Measurements from ENCODE around the gene APC.
"Not testable (repeated sequence)": the region's sequence is repeated elsewhere in the genome, so short reads cannot be mapped to it uniquely, and the experiment has no call there.

Gene APC

GRCh38 chr5:112833971-112834370, 96.3 kb downstream of the APC start:
- no peaks in the 10 kb centered on the region for H3K9me3 Mint-ChIP-seq
- no peak overlapping the region for H3K4me3 Mint-ChIP-seq
- H3K27ac Mint-ChIP-seq: no peak overlapping the region
- H3K4me1 Mint-ChIP-seq (ENCODE audit: low read depth): no peaks in the 10 kb centered on the region
- H3K27me3 Mint-ChIP-seq: no peaks in the 10 kb centered on the region
- H3K36me3 Mint-ChIP-seq (ENCODE audit: low read depth): peaks cover 66% of the 10 kb centered on the region
- no peak for DNase-seq

- H3K27ac Mint-ChIP-seq: no peak overlapping the region
- no peaks in the 10 kb centered on the region for H3K9me3 Mint-ChIP-seq
- H3K36me3 Mint-ChIP-seq (ENCODE audit: low read depth): peaks cover 21% of the 10 kb centered on the region
- no peaks in the 10 kb centered on the region for H3K27me3 Mint-ChIP-seq
- DNase-seq: no peak
- H3K4me3 Mint-ChIP-seq: no peak overlapping the region
- peaks cover 6% of the 10 kb centered on the region for H3K4me1 Mint-ChIP-seq (ENCODE audit: low read depth)
Measured at GRCh38 chr5:112844489-112844888, 106.8 kb downstream of the APC start.

GRCh38 chr5:112846556-112846955, 108.9 kb downstream of the APC start:
- DNase-seq: no peak
- Mint-ChIP-seq H3K36me3 (ENCODE audit: low read depth) (peaks cover 8% of the 10 kb centered on the region), H3K27me3 (no peaks in the 10 kb centered on the region), H3K27ac (no peak overlapping the region), H3K4me3 (no peak overlapping the region), H3K9me3 (no peaks in the 10 kb centered on the region), H3K4me1 (ENCODE audit: low read depth) (peaks cover 6% of the 10 kb centered on the region)

- peaks cover 6% of the 10 kb centered on the region for H3K4me1 Mint-ChIP-seq (ENCODE audit: low read depth)
- DNase-seq: no peak
- no peaks in the 10 kb centered on the region for H3K9me3 Mint-ChIP-seq
- H3K27ac Mint-ChIP-seq: no peak overlapping the region
- peaks cover 5% of the 10 kb centered on the region for H3K36me3 Mint-ChIP-seq (ENCODE audit: low read depth)
- H3K27me3 Mint-ChIP-seq: peaks cover 2% of the 10 kb centered on the region
- no peak overlapping the region for H3K4me3 Mint-ChIP-seq
Measured at GRCh38 chr5:112847306-112847705, 109.6 kb downstream of the APC start.

GRCh38 chr5:112848116-112848811, 110.6 kb downstream of the APC start:
- Mint-ChIP-seq H3K4me3 (no peak overlapping the region), H3K9me3 (no peaks in the 10 kb centered on the region), H3K27ac (no peak overlapping the region), H3K4me1 (ENCODE audit: low read depth) (peaks cover 6% of the 10 kb centered on the region), H3K27me3 (peaks cover 2% of the 10 kb centered on the region), H3K36me3 (ENCODE audit: low read depth) (no peaks in the 10 kb centered on the region)
- no peak for DNase-seq

GRCh38 chr5:112849912-112850311, 112.2 kb downstream of the APC start:
- H3K36me3 Mint-ChIP-seq (ENCODE audit: low read depth): no peaks in the 10 kb centered on the region
- H3K4me1 Mint-ChIP-seq (ENCODE audit: low read depth): peaks cover 4% of the 10 kb centered on the region
- H3K4me3 Mint-ChIP-seq: no peak overlapping the region
- H3K27me3 Mint-ChIP-seq: peaks cover 16% of the 10 kb centered on the region
- DNase-seq: no peak
- no peak overlapping the region for H3K27ac Mint-ChIP-seq
- H3K9me3 Mint-ChIP-seq: no peaks in the 10 kb centered on the region

- Mint-ChIP-seq H3K4me1 (ENCODE audit: low read depth) (peaks cover 2% of the 10 kb centered on the region), H3K4me3 (no peak overlapping the region), H3K36me3 (ENCODE audit: low read depth) (no peaks in the 10 kb centered on the region), H3K27ac (no peak overlapping the region), H3K9me3 (no peaks in the 10 kb centered on the region), H3K27me3 (peaks cover 37% of the 10 kb centered on the region)
- DNase-seq: no peak
Measured at GRCh38 chr5:112854651-112855050, 117.0 kb downstream of the APC start.

- no peak overlapping the region for H3K4me3 Mint-ChIP-seq
- no peak for DNase-seq
Measured at GRCh38 chr5:112857866-112858265, 120.2 kb downstream of the APC start.

GRCh38 chr5:112860571-112860928, 122.9 kb downstream of the APC start:
- Mint-ChIP-seq H3K4me3 (peak overlapping the region; percentile 97), H3K4me1 (ENCODE audit: low read depth) (peaks cover 39% of the 10 kb centered on the region), H3K27me3 (peaks cover 15% of the 10 kb centered on the region), H3K36me3 (ENCODE audit: low read depth) (peaks cover 47% of the 10 kb centered on the region), H3K27ac (peak overlapping the region; percentile 98)
- H3K9me3 Mint-ChIP-seq, DNase-seq: not testable (repeated sequence)

More at GRCh38 chr5:112857866-112858265, 120.2 kb downstream of the APC start:
- Mint-ChIP-seq H3K27me3 (peaks cover 35% of the 10 kb centered on the region), H3K4me1 (ENCODE audit: low read depth) (peaks cover 20% of the 10 kb centered on the region), H3K27ac (no peak overlapping the region), H3K9me3 (no peaks in the 10 kb centered on the region), H3K36me3 (ENCODE audit: low read depth) (peaks cover 21% of the 10 kb centered on the region)

- H3K4me1 Mint-ChIP-seq (ENCODE audit: low read depth): peaks cover 39% of the 10 kb centered on the region
- H3K4me3 Mint-ChIP-seq: peak within 1 kb of the TSS; percentile 97
- peak within 1 kb of the TSS; percentile 98 for H3K27ac Mint-ChIP-seq
- peaks cover 52% of the 10 kb centered on the region for H3K36me3 Mint-ChIP-seq (ENCODE audit: low read depth)
- peak; percentile 92 for DNase-seq
- peaks cover 10% of the 10 kb centered on the region for H3K27me3 Mint-ChIP-seq
- H3K9me3 Mint-ChIP-seq: no peaks in the 10 kb centered on the region
Measured at GRCh38 chr5:112860929-112861637, 123.4 kb downstream of the APC start, which contains the start of gene SRP19. Gene SRP19 (plus strand): TSS chr5:112861287. CDS start chr5:112861377, 90 bp downstream.

- peak overlapping the region; percentile 97 for H3K4me3 Mint-ChIP-seq
- H3K27me3 Mint-ChIP-seq: peaks cover 5% of the 10 kb centered on the region
- peaks cover 58% of the 10 kb centered on the region for H3K36me3 Mint-ChIP-seq (ENCODE audit: low read depth)
Measured at GRCh38 chr5:112861638-112861985, 123.9 kb downstream of the APC start.

GRCh38 chr5:112862085-112862484, 124.4 kb downstream of the APC start:
- peaks cover 48% of the 10 kb centered on the region for H3K4me1 Mint-ChIP-seq (ENCODE audit: low read depth)
- H3K9me3 Mint-ChIP-seq: no peaks in the 10 kb centered on the region
- H3K4me3 Mint-ChIP-seq: peak overlapping the region; percentile 97
- H3K36me3 Mint-ChIP-seq (ENCODE audit: low read depth): peaks cover 62% of the 10 kb centered on the region
- DNase-seq: no peak
- peak overlapping the region; percentile 98 for H3K27ac Mint-ChIP-seq
- H3K27me3 Mint-ChIP-seq: peaks cover 4% of the 10 kb centered on the region

More at GRCh38 chr5:112861638-112861985, 123.9 kb downstream of the APC start:
- no peaks in the 10 kb centered on the region for H3K9me3 Mint-ChIP-seq
- no peak for DNase-seq
- peaks cover 44% of the 10 kb centered on the region for H3K4me1 Mint-ChIP-seq (ENCODE audit: low read depth)
- H3K27ac Mint-ChIP-seq: peak overlapping the region; percentile 98

- H3K4me3 Mint-ChIP-seq: peak overlapping the region; percentile 97
- H3K9me3 Mint-ChIP-seq: no peaks in the 10 kb centered on the region
- no peak for DNase-seq
- H3K36me3 Mint-ChIP-seq (ENCODE audit: low read depth): peaks cover 77% of the 10 kb centered on the region
- H3K4me1 Mint-ChIP-seq (ENCODE audit: low read depth): peaks cover 59% of the 10 kb centered on the region
- H3K27me3 Mint-ChIP-seq: no peaks in the 10 kb centered on the region
- H3K27ac Mint-ChIP-seq: peak overlapping the region; percentile 98
Measured at GRCh38 chr5:112863549-112863948, 125.9 kb downstream of the APC start.

- DNase-seq: no peak
Measured at GRCh38 chr5:112865128-112865527, 127.4 kb downstream of the APC start.

GRCh38 chr5:112866739-112867138, 129.1 kb downstream of the APC start:
- no peak for DNase-seq
- no peak overlapping the region for H3K4me3 Mint-ChIP-seq
- peaks cover 72% of the 10 kb centered on the region for H3K4me1 Mint-ChIP-seq (ENCODE audit: low read depth)
- no peaks in the 10 kb centered on the region for H3K27me3 Mint-ChIP-seq
- peaks cover 96% of the 10 kb centered on the region for H3K36me3 Mint-ChIP-seq (ENCODE audit: low read depth)
- H3K27ac Mint-ChIP-seq: peak overlapping the region; percentile 86
- no peaks in the 10 kb centered on the region for H3K9me3 Mint-ChIP-seq

More at GRCh38 chr5:112865128-112865527, 127.4 kb downstream of the APC start:
- no peak overlapping the region for H3K4me3 Mint-ChIP-seq
- peaks cover 92% of the 10 kb centered on the region for H3K36me3 Mint-ChIP-seq (ENCODE audit: low read depth)
- H3K27me3 Mint-ChIP-seq: no peaks in the 10 kb centered on the region
- H3K27ac Mint-ChIP-seq: no peak overlapping the region
- H3K9me3 Mint-ChIP-seq: no peaks in the 10 kb centered on the region
- H3K4me1 Mint-ChIP-seq (ENCODE audit: low read depth): peaks cover 73% of the 10 kb centered on the region
